Measurements from ENCODE around the gene SPOCD1.

The SPOCD1 gene

DNA sequence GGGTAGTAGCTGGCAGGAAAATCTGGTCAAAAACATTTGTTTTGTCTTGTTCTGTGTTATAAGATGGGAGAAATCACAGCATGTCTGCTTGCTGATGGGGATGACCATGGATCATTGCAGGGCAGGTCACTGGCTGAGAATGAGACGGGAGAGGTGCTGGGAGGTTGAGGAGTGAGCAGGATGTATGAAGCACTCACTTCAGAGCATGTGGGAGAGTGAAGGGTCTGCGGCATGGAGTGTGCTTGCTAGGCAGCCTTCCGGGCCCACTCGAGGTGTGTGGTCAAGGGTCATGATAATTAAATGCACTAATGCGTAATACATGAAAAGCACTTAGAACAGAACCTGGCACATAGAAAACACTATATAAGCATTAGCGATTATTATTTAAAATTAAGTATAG is 42.0 kb upstream of the SPOCD1 start (continued):
- TF ChIP-seq ZSCAN30 (tag by site-specific recombination; IDR thresholded peaks at IDR 0.05) (no peak), KLF8 (tag by site-specific recombination; IDR thresholded peaks at IDR 0.05) (no peak), BCL11B (tag by site-specific recombination; IDR thresholded peaks at IDR 0.05; ENCODE audit: low read depth) (no peak)
- TF ChIP-seq, protein P1, sequence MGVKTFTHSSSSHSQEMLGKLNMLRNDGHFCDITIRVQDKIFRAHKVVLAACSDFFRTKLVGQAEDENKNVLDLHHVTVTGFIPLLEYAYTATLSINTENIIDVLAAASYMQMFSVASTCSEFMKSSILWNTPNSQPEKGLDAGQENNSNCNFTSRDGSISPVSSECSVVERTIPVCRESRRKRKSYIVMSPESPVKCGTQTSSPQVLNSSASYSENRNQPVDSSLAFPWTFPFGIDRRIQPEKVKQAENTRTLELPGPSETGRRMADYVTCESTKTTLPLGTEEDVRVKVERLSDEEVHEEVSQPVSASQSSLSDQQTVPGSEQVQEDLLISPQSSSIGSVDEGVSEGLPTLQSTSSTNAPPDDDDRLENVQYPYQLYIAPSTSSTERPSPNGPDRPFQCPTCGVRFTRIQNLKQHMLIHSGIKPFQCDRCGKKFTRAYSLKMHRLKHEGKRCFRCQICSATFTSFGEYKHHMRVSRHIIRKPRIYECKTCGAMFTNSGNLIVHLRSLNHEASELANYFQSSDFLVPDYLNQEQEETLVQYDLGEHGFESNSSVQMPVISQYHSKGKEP (tag by site-specific recombination; IDR thresholded peaks at IDR 0.05), result no peak
- TF ChIP-seq, protein P2, sequence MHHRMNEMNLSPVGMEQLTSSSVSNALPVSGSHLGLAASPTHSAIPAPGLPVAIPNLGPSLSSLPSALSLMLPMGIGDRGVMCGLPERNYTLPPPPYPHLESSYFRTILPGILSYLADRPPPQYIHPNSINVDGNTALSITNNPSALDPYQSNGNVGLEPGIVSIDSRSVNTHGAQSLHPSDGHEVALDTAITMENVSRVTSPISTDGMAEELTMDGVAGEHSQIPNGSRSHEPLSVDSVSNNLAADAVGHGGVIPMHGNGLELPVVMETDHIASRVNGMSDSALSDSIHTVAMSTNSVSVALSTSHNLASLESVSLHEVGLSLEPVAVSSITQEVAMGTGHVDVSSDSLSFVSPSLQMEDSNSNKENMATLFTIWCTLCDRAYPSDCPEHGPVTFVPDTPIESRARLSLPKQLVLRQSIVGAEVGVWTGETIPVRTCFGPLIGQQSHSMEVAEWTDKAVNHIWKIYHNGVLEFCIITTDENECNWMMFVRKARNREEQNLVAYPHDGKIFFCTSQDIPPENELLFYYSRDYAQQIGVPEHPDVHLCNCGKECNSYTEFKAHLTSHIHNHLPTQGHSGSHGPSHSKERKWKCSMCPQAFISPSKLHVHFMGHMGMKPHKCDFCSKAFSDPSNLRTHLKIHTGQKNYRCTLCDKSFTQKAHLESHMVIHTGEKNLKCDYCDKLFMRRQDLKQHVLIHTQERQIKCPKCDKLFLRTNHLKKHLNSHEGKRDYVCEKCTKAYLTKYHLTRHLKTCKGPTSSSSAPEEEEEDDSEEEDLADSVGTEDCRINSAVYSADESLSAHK (tag by site-specific recombination; IDR thresholded peaks at IDR 0.05), result no peak
- TF ChIP-seq, protein P3, sequence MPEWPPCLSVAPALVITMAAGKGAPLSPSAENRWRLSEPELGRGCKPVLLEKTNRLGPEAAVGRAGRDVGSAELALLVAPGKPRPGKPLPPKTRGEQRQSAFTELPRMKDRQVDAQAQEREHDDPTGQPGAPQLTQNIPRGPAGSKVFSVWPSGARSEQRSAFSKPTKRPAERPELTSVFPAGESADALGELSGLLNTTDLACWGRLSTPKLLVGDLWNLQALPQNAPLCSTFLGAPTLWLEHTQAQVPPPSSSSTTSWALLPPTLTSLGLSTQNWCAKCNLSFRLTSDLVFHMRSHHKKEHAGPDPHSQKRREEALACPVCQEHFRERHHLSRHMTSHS (tag by site-specific recombination; IDR thresholded peaks at IDR 0.05), result no peak

DNA sequence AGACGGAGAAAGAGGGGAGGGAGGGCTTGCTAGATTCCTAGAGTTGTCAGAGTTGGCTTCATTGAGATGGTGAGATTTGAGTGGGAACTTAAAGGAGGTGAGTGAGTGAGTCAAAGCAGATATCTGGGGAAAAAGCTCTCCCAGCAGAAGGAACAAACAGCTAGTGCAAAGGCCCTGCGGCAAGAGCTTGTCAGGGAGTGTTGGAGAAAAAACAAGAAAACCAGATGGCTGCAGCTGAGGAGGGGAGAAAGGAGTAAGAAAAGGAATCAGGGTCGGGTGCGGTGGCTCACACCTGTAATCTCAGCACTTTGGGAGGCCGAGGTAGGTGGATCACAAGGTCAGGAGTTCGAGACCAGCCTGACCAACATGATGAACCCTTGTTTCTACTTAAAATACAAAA is 40.3 kb upstream of the SPOCD1 start:
- ChIA-PET POLR2A (no interaction called here), CTCF (interaction anchor here (0.6 kb wide), 1 partner anchor 83 kb away, joined by 7 read pairs; no protein-coding TSS in a partner anchor)
- Histone ChIP-seq H3K4me1 (ENCODE audit: control insufficient read depth, insufficient read depth, low read length) (no peaks in the 10 kb centered on the region), H3K36me3 (ENCODE audit: control insufficient read depth in 2 of 2, insufficient read depth in 1 of 2, low read length in 2 of 2) (no peaks in the 10 kb centered on the region), H3K27ac (ENCODE audit: extremely low read depth, low read depth, low read length) (no peak overlapping the region), H3K4me3 (ENCODE audit: low read depth, low read length) (no peak overlapping the region), H3K9me3 (ENCODE audit: control insufficient read depth, insufficient read depth, low read depth, low read length) (no peaks in the 10 kb centered on the region)
- TF ChIP-seq FEZF1 (tag by site-specific recombination; IDR thresholded peaks at IDR 0.05), result no peak
- TF ChIP-seq, protein P4, sequence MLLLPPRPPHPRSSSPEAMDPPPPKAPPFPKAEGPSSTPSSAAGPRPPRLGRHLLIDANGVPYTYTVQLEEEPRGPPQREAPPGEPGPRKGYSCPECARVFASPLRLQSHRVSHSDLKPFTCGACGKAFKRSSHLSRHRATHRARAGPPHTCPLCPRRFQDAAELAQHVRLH (tag by site-specific recombination; IDR thresholded peaks at IDR 0.05), result 0 out of 2 replicates have a peak, but pooled peaks have one; percentile 26
- TF ChIP-seq ZNF623 (tag by site-specific recombination; IDR thresholded peaks at IDR 0.05), result peak; percentile 94
- TF ChIP-seq ZNF473 (tag by site-specific recombination; IDR thresholded peaks at IDR 0.05), result no peak

DNA sequence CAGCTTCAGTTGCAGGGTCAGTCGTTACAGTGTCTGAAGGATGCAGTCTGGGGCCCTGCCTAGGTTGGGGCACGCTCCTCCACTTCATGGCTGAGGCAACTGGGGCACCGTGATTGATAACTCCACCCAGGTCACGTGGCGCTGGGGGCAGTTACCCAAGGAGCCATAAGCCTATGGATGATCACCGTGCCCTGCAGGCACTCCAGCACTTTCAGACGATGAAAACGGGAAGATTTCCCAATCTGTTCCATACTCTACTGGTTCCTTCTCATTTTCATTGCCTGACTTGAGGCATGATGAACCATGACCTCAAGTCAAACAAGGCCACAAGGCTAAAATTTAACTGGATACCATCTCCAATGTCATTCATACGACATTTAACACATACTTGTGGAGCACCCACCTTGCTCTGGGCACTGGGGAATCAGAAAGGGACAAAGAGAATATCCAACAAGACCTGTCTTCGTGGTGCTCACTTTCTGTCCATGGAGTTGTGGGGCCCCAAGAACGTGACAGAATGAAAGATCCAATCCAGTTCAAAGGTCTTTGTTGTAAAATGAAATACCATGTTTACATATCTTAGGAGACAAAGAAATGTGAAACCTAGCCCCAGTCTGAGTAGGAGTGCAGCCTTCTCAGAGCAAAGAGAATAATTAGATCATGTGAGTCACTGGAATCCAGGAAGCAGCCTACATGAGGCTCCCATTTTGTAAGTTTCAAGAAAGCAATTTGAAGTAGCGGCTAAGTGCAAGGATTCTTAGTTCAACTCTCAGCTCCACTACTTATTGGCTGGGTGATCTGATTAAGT is 39.4 kb upstream of the SPOCD1 start:
- Histone ChIP-seq H3K4me1 (ENCODE audit: control insufficient read depth, insufficient read depth, low read length) (no peaks in the 10 kb centered on the region), H3K36me3 (ENCODE audit: control insufficient read depth in 2 of 2, insufficient read depth in 1 of 2, low read length in 2 of 2) (no peaks in the 10 kb centered on the region), H3K4me3 (ENCODE audit: low read depth, low read length) (no peak overlapping the region), H3K27ac (ENCODE audit: extremely low read depth, low read depth, low read length) (no peak overlapping the region), H3K9me3 (ENCODE audit: control insufficient read depth, insufficient read depth, low read depth, low read length) (no peaks in the 10 kb centered on the region)
- POLR2A ChIA-PET, result no interaction called here
- CTCF ChIA-PET, result interaction anchor here (1.0 kb wide), 1 partner anchor 39 kb away, joined by 4 read pairs; no protein-coding TSS in a partner anchor
- no peak for TF ChIP-seq ZNF155 (tag by site-specific recombination; IDR thresholded peaks at IDR 0.05)
- TF ChIP-seq ZNF837 (tag by site-specific recombination; IDR thresholded peaks at IDR 0.05), result no peak
- no peak for TF ChIP-seq KLF10 (tag by site-specific recombination; IDR thresholded peaks at IDR 0.05)
- TF ChIP-seq, protein P5, sequence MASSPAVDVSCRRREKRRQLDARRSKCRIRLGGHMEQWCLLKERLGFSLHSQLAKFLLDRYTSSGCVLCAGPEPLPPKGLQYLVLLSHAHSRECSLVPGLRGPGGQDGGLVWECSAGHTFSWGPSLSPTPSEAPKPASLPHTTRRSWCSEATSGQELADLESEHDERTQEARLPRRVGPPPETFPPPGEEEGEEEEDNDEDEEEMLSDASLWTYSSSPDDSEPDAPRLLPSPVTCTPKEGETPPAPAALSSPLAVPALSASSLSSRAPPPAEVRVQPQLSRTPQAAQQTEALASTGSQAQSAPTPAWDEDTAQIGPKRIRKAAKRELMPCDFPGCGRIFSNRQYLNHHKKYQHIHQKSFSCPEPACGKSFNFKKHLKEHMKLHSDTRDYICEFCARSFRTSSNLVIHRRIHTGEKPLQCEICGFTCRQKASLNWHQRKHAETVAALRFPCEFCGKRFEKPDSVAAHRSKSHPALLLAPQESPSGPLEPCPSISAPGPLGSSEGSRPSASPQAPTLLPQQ (tag by site-specific recombination; IDR thresholded peaks at IDR 0.05), result peak; percentile 83
- no peak for TF ChIP-seq ZNF510 (tag by site-specific recombination; IDR thresholded peaks at IDR 0.05; ENCODE audit: insufficient replicate concordance)
- peak; percentile 63; the same call in 1 of the 2 replicates for TF ChIP-seq EGR2 (tag by site-specific recombination; IDR thresholded peaks at IDR 0.05; ENCODE audit: low read depth)
- TF ChIP-seq SETDB1 (IDR thresholded peaks at IDR 0.05; ENCODE audit: insufficient read length, low read length), result peak; percentile 67
- peak; percentile 15; the same call in 1 of the 2 replicates for TF ChIP-seq ZBTB17 (tag by site-specific recombination; IDR thresholded peaks at IDR 0.05)
- TF ChIP-seq TRIM28 (IDR thresholded peaks at IDR 0.05; ENCODE audit: borderline replicate concordance, low read length), result peak; percentile 26; the same call in 1 of the 2 replicates
- TF ChIP-seq ZNF701 (tag by site-specific recombination; IDR thresholded peaks at IDR 0.05), result no peak
- TF ChIP-seq ZFP69B (tag by site-specific recombination; IDR thresholded peaks at IDR 0.05), result peak; percentile 59; the same call in 1 of the 2 replicates
- no peak for TF ChIP-seq ZNF473 (tag by site-specific recombination; IDR thresholded peaks at IDR 0.05)
- TF ChIP-seq ZFHX2 (tag by site-specific recombination; conservative IDR thresholded peaks at IDR 0.05), result peak; percentile 61
- no peak for TF ChIP-seq ZNF558 (tag by site-specific recombination; IDR thresholded peaks at IDR 0.05)
- no peak for TF ChIP-seq ZNF571 (tag by site-specific recombination; IDR thresholded peaks at IDR 0.05)
- TF ChIP-seq ZNF423 (tag by site-specific recombination; IDR thresholded peaks at IDR 0.05), result no peak

Data from HEK293 (cell line).